Measurements from ENCODE around the gene PGM2. TPM values are rescaled to one million over a fixed set of nuclear protein-coding genes. Genes with fewer than 3 reads are reported as not detected.

Gene PGM2
- 38.8 and 42.8 TPM in 2 replicates for total RNA-seq (2013; cell fraction: nucleolus; rRNA removed)
- total RNA-seq (2014; rRNA removed) (31.4 and 36.5 TPM in 2 replicates), total RNA-seq (2014; rRNA removed; fragmentation: Illumina TruSeq; extraction: Trizol) (39.7 and 40.1 TPM in 2 replicates), total RNA-seq (2021) (39.2 and 41.1 TPM in 2 replicates), polyA plus RNA-seq (2011; rRNA removed) (39.3 and 65.2 TPM in 2 replicates), polyA plus RNA-seq (2014; fragmentation: Illumina TruSeq; extraction: Trizol) (35.1 and 43.9 TPM in 2 replicates), polyA plus RNA-seq (2014; fragmentation: Nextera tagmentation; extraction: Ambion mirVana) (10 to 100 TPM; 11.9 to 15.1 TPM), polyA plus RNA-seq (2014; rRNA removed) (24.2 and 24.4 TPM in 2 replicates), polyA plus RNA-seq (2016; fragmentation: Nextera tagmentation; extraction: Ambion mirVana) (10 to 100 TPM; 40.9 to 41.7 TPM), polyA minus RNA-seq (2011; rRNA and poly(A)+ RNA removed) (23.2 and 24.4 TPM in 2 replicates), Bru-seq, nascent RNA (percentile 82 among the genes with signal in this experiment), BruChase-seq, experiment 1, labeled RNA remaining after a 6-hour chase (percentile 78 among the genes with signal in this experiment), BruChase-seq, experiment 2, labeled RNA remaining after a 2-hour chase (percentile 77 among the genes with signal in this experiment)
- 12.4 TPM for polyA plus RNA-seq (2011; ENCODE audit: low read depth)
- polyA plus RNA-seq (2011; cell fraction: cytosol; rRNA removed), result 19.4 and 20.9 TPM in 2 replicates
- polyA plus RNA-seq (2011; cell fraction: nucleus; rRNA removed), result 21.9 and 36.0 TPM in 2 replicates
- 15.5 and 18.3 TPM in 2 replicates for polyA plus RNA-seq (2012)
- polyA minus RNA-seq (2011; cell fraction: cytosol; rRNA and poly(A)+ RNA removed), result 13.0 and 16.8 TPM in 2 replicates
- polyA minus RNA-seq (2011; cell fraction: nucleus; rRNA and poly(A)+ RNA removed), result 8.8 and 13.0 TPM in 2 replicates
- long read RNA-seq, experiment 1, transcript PGM2-201 (14 exons, 3,264 nt), result major isoform, 53 of 62 reads
- long read RNA-seq, experiment 1, partial matches to known transcripts, result 2 of 62 reads
- long read RNA-seq, experiment 1, other reads (novel, unspliced or antisense), result 7 of 62 reads
- long read RNA-seq, experiment 2, transcript PGM2-201 (14 exons, 3,264 nt), result major isoform, 743 of 846 reads
- long read RNA-seq, experiment 2, partial matches to known transcripts, result 47 of 846 reads
- long read RNA-seq, experiment 2, other reads (novel, unspliced or antisense), result 56 of 846 reads

DNA sequence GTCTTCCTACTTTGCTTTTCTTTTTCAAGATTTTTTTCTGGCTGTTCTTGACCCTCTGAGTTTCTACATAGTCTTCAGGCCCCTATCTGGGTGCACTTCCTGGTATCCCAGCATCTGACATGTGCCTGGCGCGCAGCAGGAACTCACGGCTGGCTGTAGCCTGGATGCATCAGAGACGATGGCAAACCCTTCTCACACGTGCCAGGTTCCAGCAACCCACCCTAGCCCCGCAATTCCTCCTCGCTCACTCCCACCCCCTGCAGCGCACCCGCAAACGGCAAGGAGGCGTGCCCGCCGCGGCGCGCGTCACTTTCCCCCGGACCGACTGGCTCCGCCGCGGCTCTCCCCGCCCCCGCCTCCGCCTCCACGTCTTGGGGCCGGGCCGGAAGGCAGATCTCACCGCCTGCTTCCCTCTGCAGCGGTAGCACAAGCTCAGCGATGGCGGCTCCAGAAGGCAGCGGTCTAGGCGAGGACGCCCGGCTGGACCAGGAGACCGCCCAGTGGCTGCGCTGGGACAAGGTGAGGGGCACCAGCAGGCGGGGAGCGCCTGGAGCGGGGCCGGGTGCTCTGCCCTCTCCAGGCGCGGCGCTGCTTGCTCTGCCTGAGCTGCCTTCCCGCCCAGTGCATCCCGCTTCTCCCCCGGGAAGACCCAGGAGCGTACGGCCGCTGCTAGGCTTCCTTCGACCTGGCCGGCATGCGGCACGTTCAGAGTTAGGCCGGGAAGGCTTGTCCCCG lies at the start of gene PGM2:
PGM2 (plus strand) TSS at position 392 of the 735 bp plus-strand sequence; CDS start at position 439, 47 bp downstream.
- Histone ChIP-seq H3K9me3 (replicated peaks; ENCODE audit: control insufficient read depth, insufficient read depth, low read length) (no peaks in the 10 kb centered on the region), H2AFZ (ENCODE audit: control insufficient read depth, low read depth, low read length) (peak within 1 kb of the TSS; percentile 81), H3K36me3 (ENCODE audit: control insufficient read depth in 2 of 2, insufficient read depth in 2 of 2, low read length in 1 of 2) (0 out of 4 replicates have a peak, but pooled peaks cover 0 to 2% of the 10 kb centered on the region in 2 experiments), H4K20me1 (ENCODE audit: control insufficient read depth, insufficient read depth) (no peaks in the 10 kb centered on the region), H3K4me1 (ENCODE audit: control insufficient read depth, insufficient read depth, low read length) (0 out of 2 replicates have a peak, but pooled peaks cover 5% of the 10 kb centered on the region), H3K27me3 (replicated peaks in 1 of 2; ENCODE audit: control insufficient read depth in 2 of 2, insufficient read depth in 2 of 2, low read length in 1 of 2) (no peaks in the 10 kb centered on the region), H3K79me2 (ENCODE audit: control insufficient read depth, insufficient read depth, low read length) (peaks cover 12% of the 10 kb centered on the region), H3K4me3 (peak within 1 kb of the TSS; percentile 79), H3K9ac (ENCODE audit: control insufficient read depth, insufficient read depth, low read length) (peak within 1 kb of the TSS; percentile 65), H3K27ac (ENCODE audit: control insufficient read depth, insufficient read depth) (peak within 1 kb of the TSS; percentile 66), H3K4me2 (ENCODE audit: control insufficient read depth, insufficient read depth) (peak within 1 kb of the TSS; percentile 80)
- CTCF ChIA-PET, result interaction anchor here (0.6 to 4.2 kb wide), 12 partner anchors 9 to 308 kb away, joined by 3 to 26 read pairs (median 4); no protein-coding TSS in a partner anchor
- SMC1A ChIA-PET (ENCODE audit: uncharacterized antibody, unreplicated experiment), result interaction anchor here (0.6 to 3.3 kb wide), 13 partner anchors 8 to 222 kb away, joined by 3 to 10 read pairs (median 3); no protein-coding TSS in a partner anchor
- FAIRE-seq (peak; percentile 92), DNase-seq (ENCODE audit: low read depth, low spot score) (peak; percentile 45), ATAC-seq (peak; percentile 98)
- in situ Hi-C loops (cut with MboI) (no loop called here), intact Hi-C loops (cut with micrococcal nuclease; ENCODE audit: unreplicated experiment) (loop anchor here (2.0 to 5.0 kb wide), 3 partner anchors 64 to 151 kb away; partner anchors contain the start of genes RELL1 and TBC1D1)
- POLR2A ChIA-PET, result interaction anchor here (0.5 to 2.0 kb wide), 11 partner anchors 9 to 177 kb away, joined by 3 to 14 read pairs (median 3); partner anchors contain the start of gene TBC1D1
- BruUV-seq (replicated peaks), result no TSS peak
- 2% methylated on average over 54 of the region's 57 CpGs for WGBS (ENCODE audit: insufficient coverage, insufficient replicate concordance, low lambda C conversion rate, missing lambda C conversion rate)
- RAD21 ChIA-PET (ENCODE audit: unreplicated experiment), result interaction anchor here (0.6 to 2.7 kb wide), 10 partner anchors 9 to 223 kb away, joined by 3 to 28 read pairs (median 4); partner anchors contain the start of gene TBC1D1
- TF ChIP-seq RAD21 (IDR thresholded peaks at IDR 0.05; ENCODE audit: insufficient read depth, low read depth, low read length) (0 out of 2 replicates have a peak, but pooled peaks have one; percentile 5), TCF7 (IDR thresholded peaks at IDR 0.05; ENCODE audit: borderline replicate concordance) (no peak), RB1 (IDR thresholded peaks at IDR 0.05; ENCODE audit: borderline replicate concordance) (peak; percentile 76; the same call in 1 of the 2 replicates), RFX5 (IDR thresholded peaks at IDR 0.05; ENCODE audit: low read depth, low read length) (no peak), TARDBP (IDR thresholded peaks at IDR 0.05; ENCODE audit: borderline replicate concordance) (no peak), SREBF1 (IDR thresholded peaks at IDR 0.05; ENCODE audit: low read length) (no peak), CREM (IDR thresholded peaks at IDR 0.05; ENCODE audit: low read depth) (peak; percentile 39; the same call in 1 of the 2 replicates), MYB (IDR thresholded peaks at IDR 0.05; ENCODE audit: borderline replicate concordance, low read depth, low read length) (no peak), TCF12 (IDR thresholded peaks at IDR 0.05; ENCODE audit: low read depth, low read length) (peak; percentile 67; the same call in 1 of the 2 replicates), POLR2AphosphoS2 (IDR thresholded peaks at IDR 0.05; ENCODE audit: low read depth, low read length) (peak; percentile 90; the same call in 1 of the 2 replicates), EGR1 (IDR thresholded peaks at IDR 0.05; ENCODE audit: borderline replicate concordance in 1 of 2, low read depth in 2 of 2, low read length in 2 of 2) (peak in 1 of 2 experiments; percentile 98; a peak in 2 of 3 replicates), PAX8 (IDR thresholded peaks at IDR 0.05) (no peak), SMC3 (IDR thresholded peaks at IDR 0.05; ENCODE audit: borderline replicate concordance, low read length) (no peak), FOS (IDR thresholded peaks at IDR 0.05; ENCODE audit: borderline replicate concordance, extremely low read depth, insufficient read length) (no peak), SMAD5 (IDR thresholded peaks at IDR 0.05; ENCODE audit: low read depth) (peak; percentile 92), KAT2A (conservative IDR thresholded peaks at IDR 0.05; ENCODE audit: control insufficient read depth, low read depth, low read length) (no peak)
